Caco-2 (cell line): ENCODE data around the gene PRKAR2B. TPM values are rescaled to one million over a fixed set of nuclear protein-coding genes. Genes with fewer than 3 reads are reported as not detected.
"Not testable (repeated sequence)": the region's sequence is repeated elsewhere in the genome, so short reads cannot be mapped to it uniquely, and the experiment has no call there.

ENCODE experiments used
- BruUV-seq: library from RNA; stranded (reverse); fragments of 400-500 nt; replicated peaks from 2 replicates; lab custom pipeline; 2021; lab: Mats Ljungman, UMichigan
- CTCF ChIA-PET: fragments of 300-600 bp; sonication (Branson Sonifier 250); formaldehyde crosslinking; loops from one replicate; lab custom pipeline; 2022; ENCODE audit warnings: antibody characterized with exemption; lab: Charles Lee
- POLR2A ChIA-PET: fragments of 300-600 bp; sonication (Branson Sonifier 250); formaldehyde crosslinking; loops from one replicate; lab custom pipeline; 2022; ENCODE audit warnings: antibody characterized with exemption; lab: Charles Lee
- DNase-seq, 2 experiments: peaks; one replicate each; pipeline versions ENCODE4 v3.0.0 to v3.0.0-alpha.2; 2020 to 2022
- H3K27me3 ChIP-seq: replicated peaks from 2 replicates; pipeline ENCODE4 v1.6.0; 2011; ENCODE audit warnings: low read length; ENCODE audit not compliant: control insufficient read depth, insufficient read depth
- H3K36me3 ChIP-seq: 2 replicates; pipeline ENCODE4 v1.5.1; 2011; ENCODE audit warnings: low read length; ENCODE audit not compliant: control insufficient read depth, insufficient read depth
- H3K4me1 ChIP-seq: fragments of 250-450 bp; sonication (Bioruptor Pico); 2 replicates; pipeline ENCODE4 v1.5.1; 2020; ENCODE audit warnings: mild to moderate bottlenecking
- H3K4me3 ChIP-seq: 2 replicates; pipeline ENCODE4 v1.5.1; 2011; ENCODE audit warnings: low read depth, mild to moderate bottlenecking, control low read depth, low read length
- H3K9me3 ChIP-seq: fragments of 250-450 bp; sonication (Bioruptor Pico); 2 replicates; pipeline ENCODE4 v1.5.1; 2020; ENCODE audit warnings: mild to moderate bottlenecking, moderate library complexity
- H3K27ac Mint-ChIP-seq: one replicate; pipeline ENCODE4 v1.8.0; 2022; ENCODE audit warnings: mixed read lengths; ENCODE audit not compliant: unreplicated experiment
- H3K27me3 Mint-ChIP-seq: one replicate; pipeline ENCODE4 v1.8.0; 2022; ENCODE audit warnings: mixed read lengths; ENCODE audit not compliant: insufficient read depth, unreplicated experiment
- H3K36me3 Mint-ChIP-seq: one replicate; pipeline ENCODE4 v1.8.0; 2022; ENCODE audit warnings: mild to moderate bottlenecking, mixed read lengths; ENCODE audit not compliant: insufficient read depth, unreplicated experiment
- H3K4me1 Mint-ChIP-seq: one replicate; pipeline ENCODE4 v1.8.0; 2022; ENCODE audit warnings: low read depth, mixed read lengths; ENCODE audit not compliant: unreplicated experiment
- H3K4me3 Mint-ChIP-seq: one replicate; pipeline ENCODE4 v1.8.0; 2022; ENCODE audit warnings: mild to moderate bottlenecking, moderate library complexity, mixed read lengths; ENCODE audit not compliant: unreplicated experiment
- H3K9me3 Mint-ChIP-seq: one replicate; pipeline ENCODE4 v1.8.0; 2022; ENCODE audit warnings: mixed read lengths; ENCODE audit not compliant: unreplicated experiment
- intact Hi-C: fragments of 100-400 bp; cut with micrococcal nuclease; formaldehyde crosslinking; loops from one replicate; pipeline ENCODE4 v1.10.0; 2022; ENCODE audit not compliant: unreplicated experiment
- total RNA-seq: library from RNA; stranded (reverse); gene quantifications from 2 replicates; pipeline ENCODE4 v1.2.3, GENCODE V29; 2022
- TF ChIP-seq, protein P1 (sequence below), 2 experiments: fragments of 200-600 bp in 1 of 2; IDR thresholded peaks; 1 replicate in 1 of 2; 2 replicates in 1 of 2; pipeline versions ENCODE4 v1.5.1 to v1.8.0; 2011 to 2022; ENCODE audit warnings: antibody characterized with exemption in 1 of 2, control low read depth in 1 of 2, inconsistent platforms in 1 of 2, low read depth in 1 of 2, low read length in 1 of 2, mild to moderate bottlenecking in 1 of 2, moderate library complexity in 1 of 2; ENCODE audit not compliant: insufficient read depth in 1 of 2, severe bottlenecking in 1 of 2, unreplicated experiment in 1 of 2

The PRKAR2B gene
- total RNA-seq, 1 experiment from 2014 or later: 0.07 TPM

DNA sequence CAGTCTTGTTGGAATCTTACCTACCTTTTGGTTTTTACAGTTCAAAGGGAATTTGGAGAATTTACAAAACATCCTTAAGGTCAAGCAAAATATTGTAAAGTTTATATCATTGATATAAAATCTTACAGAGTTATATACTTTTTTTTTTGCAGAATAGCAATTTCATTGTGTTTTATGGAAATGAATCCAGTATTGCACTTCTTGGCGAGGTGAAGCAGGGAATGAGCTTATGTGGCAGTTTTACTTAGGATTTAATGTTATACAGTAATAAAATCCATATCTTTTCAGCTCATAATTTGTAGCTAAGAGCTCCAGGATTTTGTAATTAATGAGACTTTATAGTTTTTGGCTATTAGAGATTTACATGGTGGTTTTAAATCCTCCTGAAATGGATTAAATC is 5.0 kb downstream of the PRKAR2B start:
- Histone ChIP-seq H3K4me1 (peaks cover 4% of the 10 kb centered on the region; the same call in 1 of the 2 replicates), H3K27me3 (peaks cover 2% of the 10 kb centered on the region), H3K9me3 (no peaks in the 10 kb centered on the region), H3K36me3 (no peaks in the 10 kb centered on the region), H3K4me3 (no peak overlapping the region)
- intact Hi-C loops: no loop called here
- TF ChIP-seq, protein P1, sequence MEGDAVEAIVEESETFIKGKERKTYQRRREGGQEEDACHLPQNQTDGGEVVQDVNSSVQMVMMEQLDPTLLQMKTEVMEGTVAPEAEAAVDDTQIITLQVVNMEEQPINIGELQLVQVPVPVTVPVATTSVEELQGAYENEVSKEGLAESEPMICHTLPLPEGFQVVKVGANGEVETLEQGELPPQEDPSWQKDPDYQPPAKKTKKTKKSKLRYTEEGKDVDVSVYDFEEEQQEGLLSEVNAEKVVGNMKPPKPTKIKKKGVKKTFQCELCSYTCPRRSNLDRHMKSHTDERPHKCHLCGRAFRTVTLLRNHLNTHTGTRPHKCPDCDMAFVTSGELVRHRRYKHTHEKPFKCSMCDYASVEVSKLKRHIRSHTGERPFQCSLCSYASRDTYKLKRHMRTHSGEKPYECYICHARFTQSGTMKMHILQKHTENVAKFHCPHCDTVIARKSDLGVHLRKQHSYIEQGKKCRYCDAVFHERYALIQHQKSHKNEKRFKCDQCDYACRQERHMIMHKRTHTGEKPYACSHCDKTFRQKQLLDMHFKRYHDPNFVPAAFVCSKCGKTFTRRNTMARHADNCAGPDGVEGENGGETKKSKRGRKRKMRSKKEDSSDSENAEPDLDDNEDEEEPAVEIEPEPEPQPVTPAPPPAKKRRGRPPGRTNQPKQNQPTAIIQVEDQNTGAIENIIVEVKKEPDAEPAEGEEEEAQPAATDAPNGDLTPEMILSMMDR (IDR thresholded peaks at IDR 0.05; ENCODE audit: insufficient read depth in 1 of 2, low read depth in 1 of 2, low read length in 1 of 2, severe bottlenecking in 1 of 2, unreplicated experiment in 1 of 2): no peak
- no TSS peak for BruUV-seq
- Mint-ChIP-seq H3K9me3 (no peaks in the 10 kb centered on the region), H3K27ac (no peak overlapping the region), H3K4me1 (peaks cover 6% of the 10 kb centered on the region), H3K27me3 (peaks cover 39% of the 10 kb centered on the region), H3K36me3 (no peaks in the 10 kb centered on the region), H3K4me3 (no peak overlapping the region)
- ChIA-PET POLR2A (interaction anchor here (0.6 kb wide), 1 partner anchor 59 kb away, joined by 4 read pairs; no protein-coding TSS in a partner anchor), CTCF (interaction anchor here (0.6 kb wide), 1 partner anchor 675 kb away, joined by 3 read pairs; no protein-coding TSS in a partner anchor)
- no peak for DNase-seq

DNA sequence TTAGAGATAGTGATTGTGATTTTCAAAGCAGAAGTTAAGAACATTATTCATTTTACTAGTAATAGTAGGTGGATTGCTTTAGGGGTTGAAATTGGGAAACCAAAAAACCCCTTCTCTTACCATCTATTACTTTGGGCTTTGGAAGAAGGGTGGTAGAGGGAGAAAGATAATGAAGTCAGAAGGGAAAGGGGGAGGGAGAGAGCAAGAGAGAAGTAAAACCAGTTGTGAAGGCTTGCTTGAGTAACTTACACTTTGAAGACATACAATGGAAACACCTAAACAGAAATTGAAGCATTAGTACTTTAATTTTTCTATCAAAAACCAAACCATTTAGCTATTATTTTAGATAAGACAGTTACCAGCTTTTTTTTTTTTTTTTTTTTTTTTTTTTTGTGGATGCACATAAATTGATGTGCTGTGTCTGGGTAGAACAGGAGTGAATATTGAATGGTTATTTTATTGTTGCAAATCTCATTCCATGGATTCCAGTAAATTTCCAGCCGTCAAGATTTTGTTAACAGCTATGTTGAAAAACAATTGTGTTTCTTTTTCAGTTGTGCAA is 5.5 kb downstream of the PRKAR2B start:
- H3K27me3 ChIP-seq: peaks cover 2% of the 10 kb centered on the region
- CTCF ChIA-PET: interaction anchor here (0.6 kb wide), 1 partner anchor 676 kb away, joined by 3 read pairs; no protein-coding TSS in a partner anchor
- H3K4me3 Mint-ChIP-seq: no peak overlapping the region

DNA sequence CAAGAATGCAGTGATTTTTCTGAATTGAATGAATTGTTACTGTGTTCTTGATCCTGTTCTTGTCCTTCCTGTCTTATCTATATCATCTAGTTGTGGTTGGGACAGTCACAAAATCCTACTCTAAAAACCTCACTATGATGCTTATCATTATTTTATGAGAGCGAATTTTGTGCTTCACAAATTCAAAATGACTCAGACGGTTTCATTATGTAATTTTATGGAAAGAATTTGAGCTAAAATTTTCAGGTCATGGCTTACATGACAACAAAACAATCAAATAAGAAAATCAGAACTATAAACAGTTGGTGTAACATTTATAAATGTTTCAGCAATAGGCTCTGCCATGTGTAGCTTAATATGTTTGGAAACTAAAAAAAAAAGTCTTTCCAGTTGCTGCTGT is 6.9 kb downstream of the PRKAR2B start:
- no peaks in the 10 kb centered on the region for H3K9me3 ChIP-seq
- no peaks in the 10 kb centered on the region for H3K27me3 ChIP-seq
- Mint-ChIP-seq H3K9me3 (no peaks in the 10 kb centered on the region), H3K36me3 (no peaks in the 10 kb centered on the region), H3K27me3 (peaks cover 26% of the 10 kb centered on the region), H3K4me1 (no peaks in the 10 kb centered on the region), H3K4me3 (no peak overlapping the region), H3K27ac (no peak overlapping the region)
- no peaks in the 10 kb centered on the region for H3K4me1 ChIP-seq
- no peak overlapping the region for H3K4me3 ChIP-seq
- ChIA-PET CTCF (no interaction called here), POLR2A (no interaction called here)
- no TSS peak for BruUV-seq
- TF ChIP-seq, protein P1 (IDR thresholded peaks at IDR 0.05; ENCODE audit: insufficient read depth in 1 of 2, low read depth in 1 of 2, low read length in 1 of 2, severe bottlenecking in 1 of 2, unreplicated experiment in 1 of 2): no peak
- no peaks in the 10 kb centered on the region for H3K36me3 ChIP-seq
- DNase-seq: no peak
- intact Hi-C loops: no loop called here

More for the DNA sequence above, 5.5 kb downstream of the PRKAR2B start:
- H3K36me3 Mint-ChIP-seq: no peaks in the 10 kb centered on the region
- no peaks in the 10 kb centered on the region for H3K9me3 Mint-ChIP-seq
- no peak for DNase-seq
- no peak overlapping the region for H3K27ac Mint-ChIP-seq
- no peaks in the 10 kb centered on the region for H3K36me3 ChIP-seq
- POLR2A ChIA-PET: interaction anchor here (0.6 kb wide), 1 partner anchor 59 kb away, joined by 4 read pairs; no protein-coding TSS in a partner anchor
- peaks cover 6% of the 10 kb centered on the region for H3K4me1 Mint-ChIP-seq
- TF ChIP-seq, protein P1 (IDR thresholded peaks at IDR 0.05; ENCODE audit: insufficient read depth in 1 of 2, low read depth in 1 of 2, low read length in 1 of 2, severe bottlenecking in 1 of 2, unreplicated experiment in 1 of 2): no peak
- H3K4me1 ChIP-seq: peaks cover 4% of the 10 kb centered on the region; the same call in 1 of the 2 replicates
- intact Hi-C loops: no loop called here
- no peaks in the 10 kb centered on the region for H3K9me3 ChIP-seq
- peaks cover 39% of the 10 kb centered on the region for H3K27me3 Mint-ChIP-seq
- no TSS peak for BruUV-seq
- H3K4me3 ChIP-seq: no peak overlapping the region

DNA sequence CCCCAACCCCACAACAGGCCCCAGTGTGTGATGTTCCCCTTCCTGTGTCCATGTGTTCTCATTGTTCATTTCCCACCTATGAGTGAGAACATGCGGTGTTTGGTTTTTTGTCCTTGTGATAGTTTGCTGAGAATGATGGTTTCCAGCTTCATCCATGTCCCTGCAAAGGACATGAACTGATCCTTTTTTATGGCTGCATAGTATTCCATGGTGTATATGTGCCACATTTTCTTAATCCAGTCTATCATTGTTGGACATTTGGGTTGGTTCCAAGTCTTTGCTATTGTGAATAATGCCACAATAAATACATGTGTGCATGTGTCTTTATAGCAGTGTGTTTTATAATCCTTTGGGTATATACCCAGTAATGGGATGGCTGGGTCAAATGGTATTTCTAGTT is 10.5 kb downstream of the PRKAR2B start:
- H3K4me3 Mint-ChIP-seq, H3K4me1 ChIP-seq, POLR2A ChIA-PET, H3K36me3 ChIP-seq, H3K36me3 Mint-ChIP-seq, BruUV-seq, intact Hi-C loops, H3K4me1 Mint-ChIP-seq, DNase-seq, H3K27ac Mint-ChIP-seq, H3K4me3 ChIP-seq, CTCF ChIA-PET, H3K9me3 ChIP-seq, H3K27me3 ChIP-seq, H3K9me3 Mint-ChIP-seq: not testable (repeated sequence)
- H3K27me3 Mint-ChIP-seq: peaks cover 17% of the 10 kb centered on the region

DNA sequence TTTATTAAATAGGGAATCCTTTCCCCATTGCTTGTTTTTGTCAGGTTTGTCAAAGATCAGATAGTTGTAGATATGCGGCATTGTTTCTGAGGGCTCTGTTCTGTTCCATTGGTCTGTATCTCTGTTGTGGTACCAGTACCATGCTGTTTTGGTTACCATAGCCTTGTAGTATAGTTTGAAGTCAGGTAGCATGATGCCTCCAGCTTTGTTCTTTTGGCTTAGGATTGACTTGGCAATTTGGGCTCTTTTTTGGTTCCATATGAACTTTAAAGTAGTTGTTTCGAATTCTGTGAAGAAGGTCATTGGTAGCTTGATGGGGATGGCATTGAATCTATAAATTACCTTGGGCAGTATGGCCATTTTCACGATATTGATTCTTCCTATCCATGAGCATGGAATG is 11.6 kb downstream of the PRKAR2B start:
- intact Hi-C loops, CTCF ChIA-PET, H3K9me3 ChIP-seq, H3K4me3 ChIP-seq, H3K4me1 Mint-ChIP-seq, H3K4me3 Mint-ChIP-seq, H3K36me3 ChIP-seq, BruUV-seq, H3K36me3 Mint-ChIP-seq, H3K27ac Mint-ChIP-seq, H3K4me1 ChIP-seq, POLR2A ChIA-PET, H3K27me3 ChIP-seq, H3K9me3 Mint-ChIP-seq, DNase-seq: not testable (repeated sequence)
- peaks cover 11% of the 10 kb centered on the region for H3K27me3 Mint-ChIP-seq
